Ovary (tissue), 9 donors: ENCODE data around the gene MAMLD1. TPM values are rescaled to one million over a fixed set of nuclear protein-coding genes. Genes with fewer than 3 reads are reported as not detected.

ENCODE experiments used
- DNase-seq, 5 donors: peaks; one replicate each; pipeline ENCODE4 v3.0.0-alpha.2; 2019 to 2020
- H3K27ac ChIP-seq, 2 donors: fragments of 200-600 bp; one replicate each; pipeline versions ENCODE4 v1.5.1 to v1.8.0; 2019 to 2022
- H3K27me3 ChIP-seq: fragments of 200-600 bp; one replicate; pipeline ENCODE4 v1.8.0; 2022
- H3K36me3 ChIP-seq: fragments of 200-600 bp; sonication (generic); one replicate; pipeline ENCODE4 v1.5.1; 2019
- H3K4me1 ChIP-seq: one replicate; pipeline ENCODE4 v1.8.1; 2013; ENCODE audit warnings: mild to moderate bottlenecking, moderate library complexity; ENCODE audit not compliant: insufficient read depth
- H3K4me3 ChIP-seq: fragments of 200-600 bp; sonication (generic); one replicate; pipeline ENCODE4 v1.5.1; 2017
- H3K9me3 ChIP-seq, 2 donors: fragments of 200-600 bp in 1 of 2; sonication (generic) in 1 of 2; one replicate each; pipeline versions ENCODE4 v1.5.1 to v1.8.1; 2013 to 2019; ENCODE audit warnings: mild to moderate bottlenecking in 1 of 2, moderate library complexity in 1 of 2
- EP300 ChIP-seq: sonication (generic); formaldehyde crosslinking; IDR thresholded peaks from one replicate; pipeline ENCODE4 v1.6.1; 2017; ENCODE audit warnings: antibody characterized with exemption
- POLR2A ChIP-seq: fragments of 450-650 bp; IDR thresholded peaks from one replicate; pipeline ENCODE4 v1.6.1; 2017; ENCODE audit warnings: antibody characterized with exemption, mild to moderate bottlenecking, moderate library complexity
- whole genome bisulfite sequencing, 3 donors: extraction: QIAGEN DNeasy Blood & Tissue Kit in 1 of 3; methylation state at CpG; one replicate each; pipeline versions ENCODE4 v1.1.5 to v1.1.7; 2013 to 2017; 5-methylcytosine and 5-hydroxymethylcytosine counted together
- intact Hi-C, 4 donors: fragments of 100-400 bp; cut with DNase I; formaldehyde crosslinking; loops; one replicate each; pipeline versions ENCODE4 v1.11.0 to v1.15.1; 2022 to 2023
- polyA plus RNA-seq, 2 donors: library from polyadenylated mRNA; stranded (reverse); fragments of 200-250 nt in 1 of 2; fragments of 350-450 nt in 1 of 2; fragmentation: Illumina TruSeq in 1 of 2; extraction: RNeasy Lipid Tissue Mini Kit (QIAGEN cat#74804) in 1 of 2; gene quantifications; one replicate each; pipeline ENCODE4 v1.2.3, GENCODE V29; 2013 to 2014
- total RNA-seq, 7 donors: library from RNA; depleted of rRNA in 2 of 7; stranded (reverse); fragments of >200 nt in 2 of 7; fragmentation: NEBNext Ultra II Directional in 3 of 7; extraction: Animal tissue kit (Norgen Biotek cat#: 25700) in 3 of 7; gene quantifications; one replicate each; pipeline versions ENCODE4 v1.1.0 to v1.2.4, GENCODE V29; 2016 to 2023
- TF ChIP-seq, protein P1 (sequence below), 3 donors: fragments of 450-650 bp in 2 of 3; fragments of 200-600 bp in 1 of 3; IDR thresholded peaks; one replicate each; pipeline versions ENCODE4 v1.5.1 to v1.8.0; 2016 to 2022; ENCODE audit warnings: antibody characterized with exemption in 3 of 3, mild to moderate bottlenecking in 1 of 3
- donor health status: DM: no; HTN: no; CAD: no; lungs with moderate emphysema.
- donor health status: DM: no; HTN: no; CAD: no.
- donor health status: Bipolar disorder and iron deficiency.
- donor health status: DM: yes; HTN: yes; CAD: no.
- donor health status: DM: no; HTN: no; CAD: no.
- donor health status: DM: yes; HTN: yes; CAD: no.

MAMLD1 gene
- total and polyA plus RNA-seq, 9 donors, result 7.1 to 37.9 (median 20.7) TPM

DNA sequence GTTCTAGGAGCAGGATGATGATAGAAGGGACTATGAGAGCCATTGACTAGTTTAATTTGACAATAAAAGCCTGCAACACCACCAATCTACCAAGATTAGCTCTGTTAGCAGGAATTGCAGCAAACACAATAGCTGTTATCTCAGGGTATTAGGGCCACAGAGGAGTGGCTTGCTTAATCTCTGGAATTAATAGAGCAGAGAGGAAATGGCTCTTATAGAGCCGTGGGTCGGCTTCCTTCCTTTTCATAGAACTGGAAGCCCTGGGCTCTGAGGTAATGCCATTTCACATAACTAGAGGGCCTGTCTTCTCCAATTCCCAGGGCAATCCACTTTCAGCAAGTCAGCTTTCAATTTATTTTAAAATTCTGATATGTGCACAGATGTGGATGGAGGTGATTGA, 83.0 kb downstream of the MAMLD1 start:
- TF ChIP-seq EP300 (no peak), POLR2A (no peak)
- TF ChIP-seq, protein P1, sequence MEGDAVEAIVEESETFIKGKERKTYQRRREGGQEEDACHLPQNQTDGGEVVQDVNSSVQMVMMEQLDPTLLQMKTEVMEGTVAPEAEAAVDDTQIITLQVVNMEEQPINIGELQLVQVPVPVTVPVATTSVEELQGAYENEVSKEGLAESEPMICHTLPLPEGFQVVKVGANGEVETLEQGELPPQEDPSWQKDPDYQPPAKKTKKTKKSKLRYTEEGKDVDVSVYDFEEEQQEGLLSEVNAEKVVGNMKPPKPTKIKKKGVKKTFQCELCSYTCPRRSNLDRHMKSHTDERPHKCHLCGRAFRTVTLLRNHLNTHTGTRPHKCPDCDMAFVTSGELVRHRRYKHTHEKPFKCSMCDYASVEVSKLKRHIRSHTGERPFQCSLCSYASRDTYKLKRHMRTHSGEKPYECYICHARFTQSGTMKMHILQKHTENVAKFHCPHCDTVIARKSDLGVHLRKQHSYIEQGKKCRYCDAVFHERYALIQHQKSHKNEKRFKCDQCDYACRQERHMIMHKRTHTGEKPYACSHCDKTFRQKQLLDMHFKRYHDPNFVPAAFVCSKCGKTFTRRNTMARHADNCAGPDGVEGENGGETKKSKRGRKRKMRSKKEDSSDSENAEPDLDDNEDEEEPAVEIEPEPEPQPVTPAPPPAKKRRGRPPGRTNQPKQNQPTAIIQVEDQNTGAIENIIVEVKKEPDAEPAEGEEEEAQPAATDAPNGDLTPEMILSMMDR (IDR thresholded peaks at IDR 0.05), result no peak
- H3K9me3 ChIP-seq, result no peaks in the 10 kb centered on the region
- H3K27me3 ChIP-seq, result no peaks in the 10 kb centered on the region
- H3K27ac ChIP-seq, result no peak overlapping the region
- DNase-seq, result no peak
- intact Hi-C loops, result no loop called here
- no peaks in the 10 kb centered on the region for H3K36me3 ChIP-seq
- peaks cover 3% of the 10 kb centered on the region for H3K4me1 ChIP-seq
- 75 to 83% (median 76%) methylated on average over 2 of the region's 2 CpGs for WGBS, 3 donors
- H3K4me3 ChIP-seq, result no peak overlapping the region

DNA sequence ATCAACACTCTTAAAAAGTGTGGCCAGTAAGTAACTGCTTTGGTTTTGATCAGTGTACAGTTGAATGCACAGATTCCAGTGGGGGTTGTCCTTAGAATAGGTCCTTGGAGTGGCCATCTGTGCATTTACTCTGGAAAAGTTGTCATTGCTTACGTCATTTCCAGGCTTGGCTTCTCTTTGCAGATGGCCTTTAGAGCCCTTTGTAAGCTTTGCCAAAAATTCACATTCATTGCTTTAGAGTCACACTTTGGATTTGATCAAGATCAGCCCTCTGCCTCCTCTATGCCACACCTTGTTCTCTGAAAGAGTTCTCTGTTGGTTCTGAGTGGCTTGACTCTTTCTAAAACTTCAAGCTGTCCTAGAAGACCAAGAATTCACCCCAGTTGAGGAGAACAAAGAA, 83.9 kb downstream of the MAMLD1 start:
- H3K4me3 ChIP-seq, result no peak overlapping the region
- H3K36me3 ChIP-seq, result no peaks in the 10 kb centered on the region
- no peaks in the 10 kb centered on the region for H3K9me3 ChIP-seq
- intact Hi-C loops, result no loop called here
- peaks cover 3% of the 10 kb centered on the region for H3K4me1 ChIP-seq
- no peak for DNase-seq
- 56 to 67% (median 62%) methylated on average over 1 of the region's 1 CpG for WGBS, 3 donors
- no peak overlapping the region for H3K27ac ChIP-seq
- H3K27me3 ChIP-seq, result no peaks in the 10 kb centered on the region
- TF ChIP-seq EP300 (no peak), POLR2A (no peak)
- TF ChIP-seq, protein P1 (IDR thresholded peaks at IDR 0.05), result no peak

DNA sequence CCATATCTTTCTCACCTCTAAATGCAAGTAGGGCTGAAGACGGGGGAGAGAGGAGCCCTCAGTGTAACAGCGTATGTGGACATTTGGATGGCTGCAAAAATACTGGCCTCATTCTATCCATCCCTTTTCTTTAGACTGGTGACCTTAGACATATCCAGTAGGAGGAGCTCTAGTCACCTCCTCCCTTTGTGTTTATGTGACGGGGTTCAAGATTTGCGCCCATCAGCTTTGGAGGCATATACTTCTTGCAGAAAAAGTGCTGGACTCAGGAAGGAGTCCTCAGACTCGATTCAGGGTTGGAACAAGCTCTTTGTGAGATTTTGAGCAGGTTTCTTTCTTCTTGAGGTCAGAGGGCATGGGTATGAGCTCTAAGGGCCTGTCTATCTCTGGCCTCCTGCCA, 86.2 kb downstream of the MAMLD1 start:
- TF ChIP-seq POLR2A, result no peak
- TF ChIP-seq, protein P1 (IDR thresholded peaks at IDR 0.05), result no peak
- TF ChIP-seq EP300, result no peak
- 72 to 74% (median 73%) methylated on average over 5 of the region's 5 CpGs for WGBS, 3 donors
- Histone ChIP-seq H3K9me3 (no peaks in the 10 kb centered on the region), H3K27ac (no peak overlapping the region), H3K36me3 (no peaks in the 10 kb centered on the region), H3K4me1 (peaks cover 3% of the 10 kb centered on the region), H3K4me3 (no peak overlapping the region), H3K27me3 (no peaks in the 10 kb centered on the region)
- intact Hi-C loops, result no loop called here
- DNase-seq, result no peak

DNA sequence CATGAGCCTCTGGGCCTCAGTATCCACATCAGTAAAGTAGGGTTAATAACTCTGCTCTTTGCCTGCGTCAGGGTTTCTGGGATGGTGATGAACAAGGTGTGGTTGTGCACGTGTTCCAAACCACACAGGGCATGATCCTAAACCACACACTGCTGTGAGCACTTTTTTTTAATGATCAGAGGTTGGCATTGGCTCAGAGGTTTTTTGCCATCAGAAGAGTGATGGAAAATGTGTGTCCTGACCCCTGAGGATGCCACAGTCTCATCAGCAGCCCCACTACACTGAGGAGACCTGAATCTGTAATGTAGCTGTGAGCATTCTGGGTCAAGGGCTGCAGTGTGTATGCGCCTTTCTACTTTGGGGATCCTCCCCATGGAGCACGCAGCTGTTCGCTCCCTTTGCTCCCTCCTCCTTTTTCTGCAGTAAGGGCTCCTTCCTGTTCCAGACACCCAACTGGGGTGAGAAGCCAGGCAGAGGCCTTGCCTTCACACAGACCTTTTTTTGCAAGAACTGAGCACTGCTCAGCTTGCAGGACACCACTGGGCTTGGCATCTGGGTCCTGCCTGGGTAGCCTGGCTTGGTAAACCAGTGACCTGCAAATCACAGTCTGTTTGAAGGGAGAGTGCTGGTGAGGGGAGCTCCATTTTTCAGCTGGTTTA, 87.5 kb downstream of the MAMLD1 start:
- Histone ChIP-seq H3K9me3 (no peaks in the 10 kb centered on the region), H3K27ac (peak overlapping the region in 1 of 2 donors; percentile 27), H3K4me1 (peaks cover 3% of the 10 kb centered on the region), H3K36me3 (no peaks in the 10 kb centered on the region), H3K4me3 (no peak overlapping the region), H3K27me3 (no peaks in the 10 kb centered on the region)
- intact Hi-C loops, result no loop called here
- 40 to 51% (median 42%) methylated on average over 5 of the region's 5 CpGs for WGBS, 3 donors
- TF ChIP-seq, protein P1 (IDR thresholded peaks at IDR 0.05), result no peak
- TF ChIP-seq EP300 (no peak), POLR2A (no peak)
- no peak for DNase-seq
